Prostate gland (tissue), 2 donors: Measurements from ENCODE around the gene SHROOM3. TPM values are rescaled to one million over a fixed set of nuclear protein-coding genes. Genes with fewer than 3 reads are reported as not detected.

Experiments used
- DNase-seq: peaks from one replicate; pipeline ENCODE4 v3.0.0-alpha.2; 2019; ENCODE audit warnings: low spot score
- H3K27ac ChIP-seq, 2 donors: fragments of 200-600 bp; sonication (generic); 2 replicates each; pipeline ENCODE4 v1.5.1; 2017 to 2019
- H3K27me3 ChIP-seq: fragments of 200-600 bp; sonication (generic); replicated peaks from 2 replicates; pipeline ENCODE4 v1.5.1; 2019; ENCODE audit not compliant: insufficient read depth
- H3K36me3 ChIP-seq, 2 donors: fragments of 200-600 bp; sonication (generic); 1 replicate in 1 of 2; 2 replicates in 1 of 2; pipeline versions ENCODE4 v1.5.1 to v1.8.1; 2017 to 2019
- H3K4me1 ChIP-seq: fragments of 200-600 bp; sonication (generic); replicated peaks from 2 replicates; pipeline ENCODE4 v1.5.1; 2019
- H3K4me3 ChIP-seq, 2 donors: fragments of 200-600 bp; sonication (generic); 2 replicates each; pipeline ENCODE4 v1.5.1; 2017 to 2019
- H3K9me3 ChIP-seq: fragments of 200-600 bp; sonication (generic); 2 replicates; pipeline ENCODE4 v1.5.1; 2017
- CTCF ChIP-seq, 4 experiments: fragments of 200-600 bp in 2 of 4; fragments of 450-650 bp in 2 of 4; sonication (generic) in 2 of 4; IDR thresholded peaks; 1 replicate in 3 of 4; 2 replicates in 1 of 4; pipeline ENCODE4 v1.5.1; 2016 to 2019; ENCODE audit warnings: antibody characterized with exemption in 4 of 4, mild to moderate bottlenecking in 2 of 4, moderate library complexity in 2 of 4
- POLR2A ChIP-seq: fragments of 450-650 bp; IDR thresholded peaks from one replicate; pipeline ENCODE4 v1.6.1; 2016; ENCODE audit warnings: antibody characterized with exemption, mild to moderate bottlenecking
- POLR2AphosphoS5 ChIP-seq: sonication (generic); formaldehyde crosslinking; IDR thresholded peaks from one replicate; pipeline ENCODE4 v1.6.1; 2017; ENCODE audit warnings: antibody characterized with exemption
- WGBS: methylation state at CpG from one replicate; pipeline ENCODE4 v1.1.5; 2018; 5-methylcytosine and 5-hydroxymethylcytosine counted together
- intact Hi-C: fragments of 100-400 bp; cut with DNase I; formaldehyde crosslinking; loops from one replicate; pipeline ENCODE4 v1.14.2; 2022
- total RNA-seq, 2 donors: library from RNA; depleted of rRNA; stranded (reverse); fragments of >200 nt; gene quantifications; one replicate each; pipeline ENCODE4 v1.1.0, GENCODE V29; 2016

Gene SHROOM3
- total RNA-seq, 2 donors from 2014 or later: 107 to 137 TPM

GRCh38 chr4:76679691-76680090, 244.7 kb downstream of the SHROOM3 start:
- Histone ChIP-seq H3K27me3 (no peaks in the 10 kb centered on the region), H3K36me3 (no peaks in the 10 kb centered on the region), H3K4me1 (no peaks in the 10 kb centered on the region), H3K27ac (no peak overlapping the region), H3K4me3 (no peak overlapping the region), H3K9me3 (no peaks in the 10 kb centered on the region)
- DNase-seq: no peak
- no peak for TF ChIP-seq CTCF (IDR thresholded peaks at IDR 0.05)
- no peak for TF ChIP-seq POLR2A
- no peak for TF ChIP-seq POLR2AphosphoS5
- intact Hi-C loops: no loop called here
- WGBS: 88% methylated on average over 4 of the region's 4 CpGs

- peak in 1 of 4 experiments; percentile 11 for TF ChIP-seq CTCF (IDR thresholded peaks at IDR 0.05)
- no peak for TF ChIP-seq POLR2A
- no peak for TF ChIP-seq POLR2AphosphoS5
- no peaks in the 10 kb centered on the region for H3K36me3 ChIP-seq
- H3K27me3 ChIP-seq: no peaks in the 10 kb centered on the region
- H3K27ac ChIP-seq: no peak overlapping the region
- H3K4me3 ChIP-seq: no peak overlapping the region
- no peaks in the 10 kb centered on the region for H3K4me1 ChIP-seq
- intact Hi-C loops: no loop called here
- DNase-seq: no peak
- no peaks in the 10 kb centered on the region for H3K9me3 ChIP-seq
Measured at GRCh38 chr4:76680952-76681351, 245.9 kb downstream of the SHROOM3 start.

- intact Hi-C loops: no loop called here
- Histone ChIP-seq H3K27ac (no peak overlapping the region), H3K27me3 (no peaks in the 10 kb centered on the region), H3K9me3 (no peaks in the 10 kb centered on the region), H3K36me3 (no peaks in the 10 kb centered on the region), H3K4me3 (no peak overlapping the region), H3K4me1 (no peaks in the 10 kb centered on the region)
- DNase-seq: no peak
- 49% methylated on average over 1 of the region's 1 CpG for WGBS
- TF ChIP-seq POLR2AphosphoS5: no peak
- TF ChIP-seq POLR2A: no peak
- TF ChIP-seq CTCF (IDR thresholded peaks at IDR 0.05): no peak
Measured at GRCh38 chr4:76681996-76682395, 247.0 kb downstream of the SHROOM3 start.

GRCh38 chr4:76683144-76683543, 248.1 kb downstream of the SHROOM3 start:
- Histone ChIP-seq H3K4me3 (no peak overlapping the region), H3K9me3 (no peaks in the 10 kb centered on the region), H3K36me3 (no peaks in the 10 kb centered on the region), H3K27ac (no peak overlapping the region), H3K27me3 (no peaks in the 10 kb centered on the region), H3K4me1 (peaks cover 6% of the 10 kb centered on the region)
- intact Hi-C loops: no loop called here
- WGBS: 60% methylated on average over 3 of the region's 3 CpGs
- no peak for TF ChIP-seq POLR2AphosphoS5
- no peak for TF ChIP-seq CTCF (IDR thresholded peaks at IDR 0.05)
- no peak for TF ChIP-seq POLR2A
- DNase-seq: no peak

GRCh38 chr4:76687746-76688448, 252.9 kb downstream of the SHROOM3 start:
- TF ChIP-seq POLR2A (no peak), POLR2AphosphoS5 (no peak), CTCF (IDR thresholded peaks at IDR 0.05) (no peak)
- Histone ChIP-seq H3K9me3 (no peaks in the 10 kb centered on the region), H3K27ac (peak overlapping the region; percentile 88), H3K4me1 (peaks cover 16% of the 10 kb centered on the region), H3K36me3 (no peaks in the 10 kb centered on the region), H3K27me3 (no peaks in the 10 kb centered on the region), H3K4me3 (no peak overlapping the region)
- intact Hi-C loops: loop anchor here (5.0 kb wide), 2 partner anchors 61 to 69 kb away; no protein-coding TSS in a partner anchor
- no peak for DNase-seq
- 77% methylated on average over 5 of the region's 5 CpGs for WGBS
